CD4-positive, alpha-beta T cell treated with Interleukin-15 for 1 hour (primary cell): ENCODE data around the gene SLC9A5.
A peak's percentile ranks its signal among the peaks of the same experiment; 100 is the strongest.

ENCODE experiments used
- DNase-seq: peaks from one replicate; pipeline ENCODE4 v3.0.0-alpha.2; 2020

Gene SLC9A5

DNA sequence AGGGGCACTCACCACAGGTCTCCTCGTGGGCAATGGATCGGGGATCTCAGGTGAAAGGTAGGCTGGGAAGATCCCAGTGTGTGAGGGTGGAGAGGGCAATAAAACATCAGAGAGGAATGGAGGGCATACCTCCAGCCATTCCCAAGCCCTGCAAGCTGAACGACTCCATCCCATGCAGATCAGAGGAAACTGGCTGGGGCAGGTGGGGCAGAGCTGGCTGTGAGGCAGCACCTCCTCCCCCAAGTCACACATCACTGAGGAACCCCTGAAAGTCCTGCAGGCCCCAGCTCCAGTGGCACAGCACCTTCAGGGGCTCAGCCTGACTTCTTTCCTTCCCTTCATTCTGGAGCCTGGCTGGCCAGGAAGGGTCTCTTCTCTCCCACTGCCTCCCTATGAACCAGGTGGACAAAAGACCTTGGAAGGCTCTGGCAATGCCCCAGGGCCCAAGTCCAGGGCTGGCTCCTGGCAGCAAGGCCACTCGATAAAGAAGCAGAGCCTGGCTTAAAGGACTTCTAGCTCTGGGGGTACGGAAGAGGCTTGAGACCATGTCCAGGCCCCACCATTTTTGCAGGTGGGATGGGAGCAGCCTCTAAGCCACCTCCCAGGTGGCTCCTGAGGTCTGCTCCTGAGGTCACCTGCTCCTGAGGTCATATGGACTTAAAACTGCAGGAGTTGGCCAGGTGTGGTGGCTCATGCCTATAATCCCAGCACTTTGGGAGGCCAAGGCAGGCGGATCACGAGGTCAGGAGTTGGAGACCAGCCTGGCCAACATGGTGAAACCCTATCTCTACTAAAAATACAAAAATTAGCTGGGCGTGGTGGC lies 35.4 kb upstream of the SLC9A5 start:
- DNase-seq = no peak

DNA sequence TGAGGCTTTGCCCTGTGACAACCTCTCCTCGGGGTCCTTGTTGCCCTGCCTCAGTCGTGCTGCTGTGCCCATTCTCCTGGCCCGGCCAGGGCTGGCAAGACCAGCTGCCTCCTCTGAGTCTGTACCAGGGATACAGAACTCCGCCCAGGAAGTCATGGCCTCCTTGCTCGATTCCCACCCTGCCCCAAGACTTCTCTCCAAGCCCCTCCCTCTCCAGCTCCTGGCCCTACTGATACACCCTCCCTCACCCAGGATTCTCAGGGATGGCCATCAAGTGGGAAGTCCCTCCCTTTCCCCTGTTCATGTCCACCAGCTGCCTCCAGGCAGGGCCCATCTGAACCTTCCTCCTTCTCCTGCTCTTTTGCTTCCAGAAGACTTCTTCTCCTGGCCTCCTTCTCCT lies 33.1 kb upstream of the SLC9A5 start:
- no peak for DNase-seq

DNA sequence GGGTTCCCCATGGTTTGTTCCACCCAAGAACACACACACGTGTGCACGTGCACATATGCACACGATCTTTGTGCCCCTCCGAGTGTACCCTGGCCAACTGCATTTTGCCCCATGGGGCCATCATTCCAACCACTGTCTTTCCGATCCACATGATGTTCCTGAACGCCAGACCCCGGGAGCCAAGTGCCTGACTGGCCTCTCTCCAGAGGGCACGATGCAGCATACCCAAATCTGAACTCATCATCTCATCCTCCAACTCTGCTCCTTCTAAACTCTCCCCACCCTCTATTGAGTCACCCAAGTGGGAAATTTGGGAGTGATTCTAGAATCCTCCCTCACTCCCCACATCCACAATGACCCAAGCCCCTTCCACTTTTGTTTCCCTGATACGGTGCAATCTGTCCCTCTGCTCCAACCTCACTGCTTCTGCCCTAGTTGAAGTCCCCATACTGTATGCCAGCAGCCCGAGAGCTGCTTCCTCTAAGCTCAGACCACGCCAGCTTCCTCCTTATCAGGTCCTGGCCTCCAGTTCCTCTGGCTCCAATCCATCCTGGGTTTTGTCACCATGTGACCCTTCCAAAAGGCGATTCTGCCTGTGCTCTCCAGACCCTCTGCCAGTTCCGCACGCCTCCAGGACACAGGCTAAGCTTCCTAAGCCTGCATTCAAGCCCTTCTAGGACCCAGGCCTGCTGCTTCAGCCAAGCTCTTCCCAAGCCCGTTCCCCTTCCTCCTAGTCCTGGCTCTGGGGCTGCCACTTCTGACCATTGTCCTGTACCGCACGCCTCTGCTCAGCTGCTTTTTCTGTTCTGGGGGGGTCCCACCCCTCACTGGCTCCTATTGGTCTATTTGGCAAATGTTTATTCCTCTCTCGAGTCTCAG lies 31.9 kb upstream of the SLC9A5 start:
- peak; percentile 27 for DNase-seq

DNA sequence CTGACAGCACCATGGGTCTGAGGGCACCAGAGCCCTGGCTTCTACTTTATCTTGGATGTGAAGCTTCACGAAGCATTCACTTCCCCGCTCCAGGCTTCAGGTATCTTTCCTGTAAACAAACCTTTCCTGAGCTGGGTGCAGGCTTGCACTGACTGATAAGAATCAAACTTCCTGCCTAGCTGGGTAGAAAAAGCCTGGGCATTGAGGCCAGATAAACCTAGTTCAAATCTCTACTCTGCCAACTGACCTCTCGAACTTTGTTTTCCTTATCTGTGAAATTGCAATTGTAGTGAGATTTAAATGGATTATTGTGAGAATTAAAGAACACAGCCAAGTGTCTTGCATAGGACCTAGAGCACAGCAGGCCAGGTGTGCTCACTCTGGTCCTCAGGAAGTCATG lies 24.8 kb upstream of the SLC9A5 start:
- no peak for DNase-seq

DNA sequence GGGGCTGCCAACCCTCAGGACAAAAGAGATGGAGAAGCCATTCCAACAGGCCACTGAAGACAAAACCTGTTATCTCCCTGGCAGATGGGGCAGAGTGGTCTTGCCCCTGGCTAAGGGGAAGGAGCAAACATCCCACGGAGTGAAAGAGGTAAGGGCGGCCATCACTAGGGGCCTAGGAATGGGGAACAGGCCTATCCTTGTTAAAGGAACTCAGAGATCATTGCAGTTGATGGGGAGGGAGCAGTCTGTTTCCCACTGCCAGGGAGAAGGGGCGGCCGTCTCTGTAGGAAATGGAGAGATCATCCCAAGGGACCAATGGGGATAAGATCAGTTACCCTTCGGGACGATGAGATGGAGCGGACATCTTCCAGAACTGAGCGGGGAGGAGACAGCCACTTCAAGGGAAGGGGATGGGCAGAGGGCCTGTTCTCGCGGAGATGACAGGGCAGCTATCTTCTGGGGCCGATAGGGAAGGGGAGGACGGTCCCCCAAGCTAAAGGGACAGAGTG lies 22.4 kb upstream of the SLC9A5 start:
- no peak for DNase-seq

DNA sequence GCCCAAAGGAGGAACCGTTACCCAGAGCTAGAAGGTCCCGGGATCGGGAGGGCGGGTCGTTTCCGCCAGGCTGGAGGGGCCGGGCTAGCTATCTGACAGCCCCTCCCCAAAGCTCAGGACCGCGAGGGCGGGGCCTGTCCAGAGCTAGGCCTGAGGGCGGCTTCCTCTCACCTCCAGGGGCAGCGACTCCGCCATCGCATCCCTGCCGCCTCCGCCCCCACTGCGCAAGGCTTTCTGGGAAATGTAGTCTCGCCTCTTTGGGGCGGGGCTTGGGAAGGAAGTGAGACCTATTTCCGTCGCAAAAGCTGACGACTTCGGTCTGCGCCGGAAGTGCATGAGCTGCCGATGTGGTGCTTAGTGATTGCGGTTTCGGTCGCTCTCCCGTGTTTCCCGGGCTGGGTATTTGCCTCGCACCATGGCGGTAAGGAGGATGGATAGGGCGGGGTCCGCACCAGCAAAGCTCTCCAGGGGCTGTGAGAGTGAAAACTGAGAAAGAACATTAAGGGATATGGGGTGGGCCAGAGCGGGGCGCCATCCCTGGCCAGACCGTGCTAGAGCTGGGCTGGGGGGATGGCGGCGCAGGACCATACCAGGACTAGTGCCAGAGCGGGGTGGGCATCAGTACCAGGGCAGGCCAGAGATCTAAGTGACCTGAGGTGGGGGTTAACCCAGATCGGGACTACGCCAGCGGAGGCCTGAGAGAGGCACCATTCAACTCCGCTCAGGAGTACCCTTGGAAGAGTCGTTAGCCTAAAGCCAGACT lies 21.8 kb upstream of the SLC9A5 start, which contains the start of gene TMEM208:
TSS of gene TMEM208 (plus strand) at position 327 of the 763 bp plus-strand sequence. CDS start at position 416, 89 bp downstream.
- peak; percentile 98 for DNase-seq

DNA sequence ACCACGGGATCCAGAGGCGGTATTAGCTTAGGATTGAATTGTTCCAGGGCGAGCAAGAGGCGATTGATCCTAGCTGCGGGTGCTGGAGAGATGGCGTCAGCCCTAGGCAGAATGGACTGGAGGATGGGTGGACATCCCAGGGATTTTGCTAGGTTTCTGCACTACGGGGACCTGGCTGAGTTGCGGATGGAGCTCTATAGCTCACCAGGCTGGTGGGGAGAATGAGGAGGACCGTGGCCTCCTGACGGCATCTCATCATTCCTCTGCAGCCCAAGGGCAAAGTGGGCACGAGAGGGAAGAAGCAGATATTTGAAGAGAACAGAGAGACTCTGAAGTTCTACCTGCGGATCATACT lies 21.2 kb upstream of the SLC9A5 start:
- DNase-seq = no peak

DNA sequence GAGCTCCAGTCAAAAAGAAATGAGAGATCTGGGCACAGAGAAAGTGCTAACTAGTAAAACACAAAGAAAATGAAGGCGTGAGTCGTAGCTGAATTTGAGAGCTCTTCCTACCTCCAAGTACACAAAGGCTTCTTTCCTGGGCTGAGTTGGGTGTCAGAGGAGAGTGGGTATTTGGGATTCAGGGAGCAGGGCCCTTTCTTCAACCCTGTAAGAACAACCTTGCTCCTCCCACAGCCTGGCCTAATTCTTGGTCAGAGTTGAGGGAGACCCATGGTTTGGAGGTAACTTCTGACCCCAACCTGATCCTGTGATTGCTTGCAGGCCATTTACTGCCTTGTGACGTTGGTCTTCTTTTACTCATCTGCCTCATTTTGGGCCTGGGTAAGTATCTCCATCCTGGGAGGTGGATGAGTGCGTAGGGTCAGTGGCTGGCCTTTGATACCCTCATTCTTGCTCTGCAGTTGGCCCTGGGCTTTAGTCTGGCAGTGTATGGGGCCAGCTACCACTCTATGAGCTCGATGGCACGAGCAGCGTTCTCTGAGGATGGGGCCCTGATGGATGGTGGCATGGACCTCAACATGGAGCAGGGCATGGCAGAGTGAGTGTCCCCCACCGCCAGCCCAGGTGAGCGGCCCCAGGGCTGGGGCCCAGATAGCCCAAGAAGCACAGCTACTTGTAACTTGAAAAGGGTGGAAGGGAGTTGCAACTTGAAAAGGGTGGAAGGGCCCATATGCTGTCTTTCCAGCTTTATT lies 20.6 kb upstream of the SLC9A5 start:
- DNase-seq = no peak

DNA sequence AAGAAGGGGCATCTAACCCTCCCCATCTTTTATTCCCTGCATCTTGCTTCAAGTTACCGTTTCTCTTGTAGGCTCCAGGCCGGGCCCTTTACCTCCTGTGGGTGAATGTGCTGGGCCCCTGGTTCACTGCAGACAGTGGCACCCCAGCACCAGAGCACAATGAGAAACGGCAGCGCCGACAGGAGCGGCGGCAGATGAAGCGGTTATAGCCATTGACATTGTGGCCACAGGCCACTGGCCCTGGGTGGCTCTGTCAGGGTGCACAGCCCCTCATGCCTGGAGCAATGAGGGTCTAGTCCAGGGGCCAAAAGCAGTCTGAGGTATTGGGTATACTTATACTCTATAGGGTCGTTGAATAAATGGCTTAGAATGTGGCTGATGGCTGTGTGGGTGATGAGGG lies 19.9 kb upstream of the SLC9A5 start:
- no peak for DNase-seq

DNA sequence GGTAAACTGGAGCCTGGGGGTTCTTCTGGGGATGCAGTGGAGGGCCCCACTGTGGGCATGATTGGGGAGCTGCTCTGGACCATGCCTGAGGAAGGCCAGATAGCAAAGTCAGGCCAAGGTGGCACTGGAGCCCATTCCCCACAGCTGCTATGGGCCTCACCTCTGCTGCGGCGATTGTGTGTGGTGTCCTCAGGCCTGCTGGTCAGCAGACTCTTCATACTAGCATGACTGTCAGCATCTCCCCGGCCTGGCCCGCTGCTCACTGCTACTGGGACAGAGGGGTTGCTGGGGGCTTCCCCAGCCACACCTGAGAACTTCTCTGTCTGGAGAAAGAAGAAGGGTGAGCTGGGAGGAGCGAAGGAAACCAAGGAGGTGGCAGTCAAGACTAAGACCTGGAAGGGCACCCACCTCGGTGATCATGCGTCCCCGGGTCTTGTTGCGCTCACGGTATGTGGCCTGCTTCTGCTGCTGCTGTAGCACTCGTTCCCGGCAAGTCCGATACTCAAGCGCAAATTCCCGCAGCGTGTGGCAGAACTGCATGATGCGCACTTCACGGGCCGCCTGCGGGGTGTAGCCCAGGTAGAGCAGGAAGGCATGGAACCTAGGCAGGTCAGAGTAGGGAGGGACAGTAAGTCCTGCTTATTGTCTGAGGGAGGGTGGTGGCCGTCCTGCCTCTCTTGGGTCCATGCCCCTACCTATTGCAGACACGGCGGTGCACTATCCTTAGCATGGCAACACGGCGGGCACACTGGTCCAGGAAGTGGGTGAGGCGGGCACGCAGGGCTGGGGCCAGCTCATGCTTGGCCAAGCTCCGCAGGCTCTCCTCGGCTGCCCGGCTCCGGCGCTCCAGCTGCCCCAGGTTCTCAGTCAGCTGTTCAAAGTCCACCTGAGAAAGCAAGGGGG lies 18.6 kb upstream of the SLC9A5 start:
- no peak for DNase-seq

DNA sequence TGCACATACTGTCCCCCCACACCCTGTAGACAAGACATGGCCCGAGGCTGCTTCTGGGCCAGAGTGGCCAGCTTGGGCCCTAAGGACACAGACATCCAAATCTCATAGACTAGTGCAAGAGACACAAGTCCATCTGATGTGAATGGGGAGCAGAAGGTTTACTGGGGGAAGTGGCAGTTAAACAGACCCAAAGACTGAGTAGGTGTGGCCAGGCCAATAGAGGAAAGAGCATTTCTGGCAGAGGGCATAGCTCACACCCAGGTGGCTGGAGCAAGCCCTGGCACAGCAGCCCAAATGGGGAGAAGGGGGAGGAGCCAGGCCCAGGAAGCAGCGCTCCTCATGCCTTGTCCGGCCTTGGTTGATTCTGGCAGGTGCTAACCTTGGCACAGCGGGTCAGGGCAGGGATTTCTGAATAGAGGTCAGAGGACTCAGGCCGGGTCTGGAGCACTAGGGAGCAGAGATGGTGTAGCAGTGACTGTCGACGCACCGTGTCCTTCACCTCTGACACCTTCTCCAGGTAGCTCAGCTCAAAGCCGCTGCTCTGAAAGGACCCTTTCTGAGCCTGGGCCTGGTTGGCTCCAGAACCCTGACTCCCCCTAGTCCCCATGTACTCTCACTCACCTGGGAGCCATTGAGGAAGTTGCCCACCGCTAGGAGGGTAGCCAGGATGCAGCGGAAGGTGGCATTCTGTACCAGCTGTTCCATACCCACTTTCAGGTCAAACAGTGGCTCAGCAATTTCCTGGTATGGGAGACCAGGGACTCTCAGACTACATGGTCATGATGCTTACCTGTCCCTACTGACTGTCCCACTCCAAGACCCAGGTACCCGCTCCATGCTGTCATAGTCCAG lies 17.7 kb upstream of the SLC9A5 start:
- DNase-seq = no peak

DNA sequence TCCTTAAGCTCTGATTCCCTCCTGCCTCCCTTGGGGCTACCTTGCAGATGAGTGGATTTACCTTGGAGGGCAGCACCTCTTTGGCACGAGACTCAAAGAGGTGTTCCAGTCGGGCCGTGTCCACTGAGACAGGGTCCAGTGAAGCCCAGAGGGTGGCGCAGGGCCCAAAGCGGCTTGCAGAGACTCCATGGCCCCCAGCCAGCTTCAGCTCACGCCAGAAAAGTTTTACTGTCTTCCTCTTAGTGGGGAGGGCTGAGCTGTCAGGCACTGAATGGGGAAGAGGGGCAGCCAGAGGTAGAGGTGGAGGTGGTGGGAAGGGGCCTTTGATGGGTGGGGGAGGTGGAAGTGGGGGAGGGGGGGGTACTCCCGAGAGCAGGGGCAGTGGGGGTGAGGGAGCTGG lies 15.2 kb upstream of the SLC9A5 start:
- DNase-seq = no peak

DNA sequence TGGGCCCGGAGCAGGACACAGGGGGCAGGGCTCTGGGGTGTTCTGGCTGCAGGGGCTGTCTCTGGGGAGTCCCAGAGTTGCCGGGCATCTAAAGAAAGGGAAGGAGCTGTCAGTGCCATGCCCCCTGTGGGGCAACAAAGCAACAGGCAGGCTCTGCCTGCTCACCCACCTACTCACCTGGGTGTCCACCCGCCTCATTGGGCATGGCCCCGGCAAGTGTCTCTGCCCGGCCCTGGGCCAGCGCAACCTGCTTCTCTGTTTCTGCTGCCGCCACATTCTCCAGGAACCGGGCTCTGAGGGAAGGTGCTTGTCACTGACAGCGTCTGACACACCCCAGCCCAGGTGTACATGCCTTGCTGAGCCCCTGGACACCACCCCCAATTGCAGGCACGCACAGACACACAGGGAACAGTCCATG lies 14.6 kb upstream of the SLC9A5 start:
- DNase-seq = no peak

DNA sequence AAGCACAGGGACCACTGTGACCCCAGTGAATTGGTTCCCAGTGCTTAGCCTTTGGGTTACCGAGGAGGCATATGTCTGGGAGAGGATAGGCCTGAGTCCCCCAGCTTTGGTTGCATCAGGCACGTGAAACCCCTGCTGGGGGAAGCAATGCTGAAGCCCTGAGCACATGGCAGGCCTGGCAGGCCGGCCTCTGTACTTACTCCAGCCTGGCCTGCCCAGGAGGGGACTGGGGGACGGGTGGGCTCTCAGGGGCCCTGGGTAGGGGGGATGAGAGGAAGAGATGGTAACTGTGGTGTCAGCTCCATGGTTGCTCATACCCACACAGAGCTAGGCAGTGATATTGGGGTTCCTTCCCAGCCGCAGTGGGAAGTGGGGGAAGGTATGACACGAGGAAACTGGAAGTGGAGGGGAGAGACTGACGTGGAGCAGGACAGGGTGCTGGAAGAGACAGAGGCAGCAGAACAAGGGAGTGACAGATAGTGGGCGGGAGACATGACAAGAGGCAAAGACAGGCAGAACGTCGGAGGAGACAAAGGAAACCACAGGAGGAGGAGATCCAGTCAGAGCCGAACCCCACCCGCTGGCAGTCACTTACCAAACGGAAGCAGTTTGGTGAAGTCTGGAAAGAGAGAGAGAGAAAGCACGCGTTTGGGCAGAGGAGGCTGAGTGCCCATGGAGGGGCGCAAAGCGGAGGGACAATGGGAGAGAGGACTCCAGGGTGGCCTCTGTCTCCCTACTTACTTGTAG lies 12.8 kb upstream of the SLC9A5 start:
- DNase-seq = peak; percentile 37

DNA sequence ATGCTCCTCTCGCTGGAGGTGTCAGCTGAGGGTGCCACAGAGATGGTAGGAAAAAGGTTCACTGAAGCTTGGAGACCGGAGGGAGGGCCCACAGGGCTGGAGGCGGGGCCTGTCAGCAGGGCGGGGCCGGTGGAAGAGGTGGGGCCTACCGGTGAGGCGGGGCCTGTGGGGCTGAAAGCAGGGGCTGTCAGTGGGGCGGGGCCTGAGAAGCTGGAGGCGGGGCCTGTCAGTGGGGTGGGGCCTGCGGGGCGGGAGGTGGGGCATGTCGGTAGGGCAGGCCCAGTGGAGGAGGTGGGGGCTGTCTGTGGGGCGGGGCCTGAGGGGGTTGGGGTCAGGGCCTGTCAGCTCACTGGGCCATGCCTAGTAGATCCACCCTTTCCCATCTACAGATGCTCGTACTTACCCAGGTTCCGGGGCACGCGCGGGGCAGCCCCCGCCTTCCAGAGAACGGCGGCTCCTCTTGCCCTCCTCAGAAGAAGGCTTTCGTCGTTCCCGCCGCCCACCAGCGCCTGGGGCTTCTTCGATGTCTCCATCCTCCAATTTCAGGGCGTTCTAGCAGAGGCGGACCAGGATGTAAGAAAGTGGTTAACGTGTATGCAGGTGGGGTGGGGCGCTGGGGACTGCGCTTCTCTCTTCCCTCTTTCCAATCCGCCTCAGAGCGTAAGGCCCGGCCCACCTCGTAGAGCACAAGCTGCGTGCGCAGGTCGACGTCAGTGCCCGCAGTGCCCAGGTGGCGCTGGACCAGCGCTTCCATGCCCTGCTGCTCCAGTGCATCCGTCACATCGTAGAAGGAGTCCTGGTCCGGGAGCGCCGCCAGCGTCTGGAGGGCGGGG lies 12.0 kb upstream of the SLC9A5 start:
- DNase-seq = peak; percentile 72

DNA sequence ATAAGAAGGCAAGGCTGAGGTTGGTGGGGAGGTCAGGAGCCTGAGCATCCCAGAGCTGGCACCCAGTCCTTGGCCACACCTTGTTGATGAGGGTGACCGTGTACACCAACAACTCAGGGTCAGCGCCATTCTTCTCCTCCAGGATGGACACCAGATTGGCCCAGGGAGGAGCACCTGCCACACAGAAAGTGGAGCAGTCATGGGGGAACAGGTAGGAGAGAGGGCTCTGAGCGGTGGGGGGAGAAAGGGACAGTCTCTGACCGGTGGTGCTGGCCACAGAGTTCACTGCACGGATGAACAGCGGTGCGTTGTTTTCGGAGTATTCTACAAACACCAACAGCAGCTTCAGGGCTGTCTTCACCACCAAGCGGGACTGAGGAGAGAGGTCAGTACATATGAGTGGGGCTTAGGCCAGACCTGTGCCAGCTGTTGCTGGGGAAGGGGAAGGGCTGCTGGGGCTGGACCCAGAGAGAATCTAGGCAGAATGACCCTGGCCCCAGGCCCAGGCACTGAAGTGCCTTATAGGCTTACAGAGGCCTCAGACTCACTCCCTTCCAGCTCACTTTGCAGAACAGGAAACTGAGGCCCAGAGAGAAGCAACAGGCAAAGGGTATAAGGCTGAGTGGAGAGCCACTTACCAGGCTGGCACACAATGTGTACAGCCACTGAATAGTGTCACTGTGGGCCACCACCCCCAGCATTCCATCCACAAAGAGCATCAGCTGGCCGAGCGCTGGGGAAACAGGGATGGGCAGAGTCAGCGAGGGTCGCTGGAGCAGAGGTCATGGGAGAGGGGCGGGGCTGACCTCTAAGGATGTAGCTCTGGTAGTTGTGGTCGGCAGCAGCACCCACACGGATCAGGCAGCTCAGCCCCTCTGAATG lies 11.1 kb upstream of the SLC9A5 start:
- DNase-seq = no peak

DNA sequence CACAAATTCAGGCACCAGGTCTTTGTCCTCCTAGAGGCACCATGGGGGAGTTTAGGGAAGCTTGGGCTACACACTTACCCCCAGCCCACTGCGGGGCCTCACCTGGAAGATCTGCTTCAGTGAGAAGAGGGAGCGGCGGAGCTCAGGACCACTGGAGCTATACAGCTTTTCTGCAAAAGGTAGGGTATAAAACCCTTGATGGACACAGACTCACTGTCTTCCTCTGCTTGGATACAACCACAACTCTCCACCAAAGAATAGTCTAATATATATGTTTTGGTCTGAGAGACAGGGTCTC lies 10.6 kb upstream of the SLC9A5 start:
- DNase-seq = no peak
